Mesothelial cell of epicardium (in vitro differentiated cells): ENCODE measurements around the gene CLK2. TPM values are rescaled to one million over a fixed set of nuclear protein-coding genes. Genes with fewer than 3 reads are reported as not detected.

Experiments
- DNase-seq, 2 experiments: peaks; one replicate each; pipeline ENCODE4 v3.0.0; 2021; ENCODE audit warnings: low spot score in 2 of 2; ENCODE audit not compliant: unreplicated experiment in 2 of 2
- H3K27ac Mint-ChIP-seq: 2 replicates; pipeline ENCODE4 v1.8.0; 2021; ENCODE audit warnings: mixed read lengths
- H3K27me3 Mint-ChIP-seq: 2 replicates; pipeline ENCODE4 v1.8.0; 2021; ENCODE audit warnings: low read depth, mixed read lengths
- H3K36me3 Mint-ChIP-seq: 2 replicates; pipeline ENCODE4 v1.8.0; 2021; ENCODE audit warnings: mixed read lengths
- H3K4me1 Mint-ChIP-seq: 2 replicates; pipeline ENCODE4 v1.8.0; 2021; ENCODE audit warnings: mixed read lengths
- H3K4me3 Mint-ChIP-seq: 2 replicates; pipeline ENCODE4 v1.8.0; 2021; ENCODE audit warnings: mild to moderate bottlenecking, moderate library complexity, mixed read lengths
- H3K9me3 Mint-ChIP-seq: 2 replicates; pipeline ENCODE4 v1.8.0; 2021; ENCODE audit warnings: mixed read lengths
- CTCF ChIP-seq: fragments of 200-600 bp; sonication (generic); IDR thresholded peaks from one replicate; pipeline ENCODE4 v1.5.0; 2021; ENCODE audit warnings: antibody characterized with exemption; ENCODE audit not compliant: unreplicated experiment
- total RNA-seq: library from RNA; stranded (reverse); gene quantifications from 3 replicates; pipeline ENCODE4 v1.2.1, GENCODE V29; 2021

CLK2 gene
- total RNA-seq, 1 donor from 2014 or later = 108 TPM

GRCh38 chr1:155267373-155267772 is 5.9 kb downstream of the CLK2 start:
- Mint-ChIP-seq H3K27ac (no peak overlapping the region), H3K36me3 (peaks cover 43% of the 10 kb centered on the region), H3K4me3 (no peak overlapping the region), H3K9me3 (no peaks in the 10 kb centered on the region), H3K4me1 (peaks cover 14% of the 10 kb centered on the region), H3K27me3 (no peaks in the 10 kb centered on the region)
- TF ChIP-seq CTCF = no peak
- no peak for DNase-seq

GRCh38 chr1:155266553-155266952 is 6.8 kb downstream of the CLK2 start:
- Mint-ChIP-seq H3K27me3 (no peaks in the 10 kb centered on the region), H3K27ac (no peak overlapping the region), H3K9me3 (no peaks in the 10 kb centered on the region), H3K4me3 (no peak overlapping the region), H3K36me3 (peaks cover 43% of the 10 kb centered on the region), H3K4me1 (peaks cover 15% of the 10 kb centered on the region)
- DNase-seq = no peak
- TF ChIP-seq CTCF = no peak

- H3K36me3 Mint-ChIP-seq = peaks cover 35% of the 10 kb centered on the region
- peak overlapping the region; percentile 98 for H3K27ac Mint-ChIP-seq
- peaks cover 19% of the 10 kb centered on the region for H3K4me1 Mint-ChIP-seq
- peak overlapping the region; percentile 2 for H3K4me3 Mint-ChIP-seq
- no peaks in the 10 kb centered on the region for H3K27me3 Mint-ChIP-seq
- no peak for DNase-seq
- H3K9me3 Mint-ChIP-seq = no peaks in the 10 kb centered on the region
- TF ChIP-seq CTCF = no peak
Measured at GRCh38 chr1:155263067-155263466, 10.2 kb downstream of the CLK2 start.

GRCh38 chr1:155261852-155262673 is 11.2 kb downstream of the CLK2 start, which contains the start of gene SCAMP3:
Gene SCAMP3 (minus strand): TSS chr1:155262360. CDS start chr1:155262151, 209 bp downstream.
- Mint-ChIP-seq H3K27me3 (no peaks in the 10 kb centered on the region), H3K27ac (peak within 1 kb of the TSS; percentile 98), H3K36me3 (peaks cover 33% of the 10 kb centered on the region), H3K4me1 (peaks cover 19% of the 10 kb centered on the region), H3K9me3 (no peaks in the 10 kb centered on the region), H3K4me3 (peak within 1 kb of the TSS; percentile 98)
- peak; percentile 79 to 86 for DNase-seq
- no peak for TF ChIP-seq CTCF

- TF ChIP-seq CTCF = no peak
- Mint-ChIP-seq H3K4me1 (peaks cover 19% of the 10 kb centered on the region), H3K27me3 (no peaks in the 10 kb centered on the region), H3K9me3 (no peaks in the 10 kb centered on the region), H3K36me3 (peaks cover 35% of the 10 kb centered on the region), H3K27ac (peak overlapping the region; percentile 98), H3K4me3 (peak overlapping the region; percentile 98)
- no peak for DNase-seq
Measured at GRCh38 chr1:155261493-155261851, 11.8 kb downstream of the CLK2 start.
